Panc1 (cell line): Measurements from ENCODE around the gene DMGDH. TPM values are rescaled to one million over a fixed set of nuclear protein-coding genes. Genes with fewer than 3 reads are reported as not detected.

ENCODE experiments used
- ATAC-seq: fragments of 200-7000 bp; cut with Tn5 transposase; 2 replicates; pipeline ENCODE4 v1.9.1; 2020; ENCODE audit warnings: mild to moderate bottlenecking, moderate library complexity
- BruUV-seq: library from RNA; stranded (reverse); fragments of 400-500 nt; replicated peaks from 2 replicates; lab custom pipeline; 2021; lab: Mats Ljungman, UMichigan
- CTCF ChIA-PET: fragments of 300-600 bp; sonication (Branson Sonifier 250); formaldehyde crosslinking; loops from one replicate; lab custom pipeline; 2022; ENCODE audit warnings: antibody characterized with exemption; lab: Charles Lee
- POLR2A ChIA-PET: fragments of 300-600 bp; sonication (Branson Sonifier 250); formaldehyde crosslinking; loops from one replicate; lab custom pipeline; 2022; ENCODE audit warnings: antibody characterized with exemption; lab: Charles Lee
- DNase-seq: peaks from one replicate; pipeline ENCODE4 v3.0.0-alpha.2; 2010; ENCODE audit warnings: low read depth, low spot score
- H3K27ac ChIP-seq: 2 replicates; pipeline ENCODE4 v1.5.1; 2011; ENCODE audit warnings: mild to moderate bottlenecking, low read length, inconsistent platforms
- H3K27me3 ChIP-seq: fragments of 200-500 bp; sonication (Bioruptor generic); 2 replicates; pipeline ENCODE4 v1.6.0; 2014; ENCODE audit warnings: low read length, inconsistent platforms; ENCODE audit not compliant: control insufficient read depth, insufficient read depth
- H3K36me3 ChIP-seq: fragments of 200-500 bp; sonication (Bioruptor generic); 2 replicates; pipeline ENCODE4 v1.5.1; 2014; ENCODE audit warnings: inconsistent platforms, mild to moderate bottlenecking, low read length, moderate library complexity; ENCODE audit not compliant: control insufficient read depth, insufficient read depth
- H3K4me1 ChIP-seq: 2 replicates; pipeline ENCODE4 v1.5.1; 2011; ENCODE audit warnings: inconsistent platforms, mild to moderate bottlenecking, low read length, moderate library complexity; ENCODE audit not compliant: control insufficient read depth, insufficient read depth
- H3K4me3 ChIP-seq, 2 experiments: 2 replicates each; pipeline ENCODE4 v1.5.1; 2011 to 2012; ENCODE audit warnings: low read depth in 2 of 2, low read length in 2 of 2, mild to moderate bottlenecking in 2 of 2, inconsistent platforms in 1 of 2, moderate library complexity in 1 of 2
- H3K9me3 ChIP-seq: fragments of 200-500 bp; sonication (Bioruptor generic); 2 replicates; pipeline ENCODE4 v1.5.1; 2014; ENCODE audit warnings: low read depth, mild to moderate bottlenecking, inconsistent platforms, low read length, moderate library complexity; ENCODE audit not compliant: control insufficient read depth, insufficient read depth
- CTCF ChIP-seq: fragments of 450-650 bp; IDR thresholded peaks from 2 replicates; pipeline ENCODE4 v1.5.1; 2017; ENCODE audit warnings: mild to moderate bottlenecking
- POLR2AphosphoS5 ChIP-seq: IDR thresholded peaks from 2 replicates; pipeline ENCODE4 v1.6.1; 2012; ENCODE audit warnings: mild to moderate bottlenecking, low read depth, low read length, moderate library complexity
- SIN3A ChIP-seq: IDR thresholded peaks from 2 replicates; pipeline ENCODE4 v1.6.1; 2012; ENCODE audit warnings: low read depth, mild to moderate bottlenecking, low read length, moderate library complexity, borderline replicate concordance; ENCODE audit not compliant: insufficient read depth
- TCF7L2 ChIP-seq: IDR thresholded peaks from 2 replicates; pipeline ENCODE4 v1.6.1; 2011; ENCODE audit warnings: mild to moderate bottlenecking, low read depth, low read length, inconsistent platforms
- in situ Hi-C: cut with HindIII; loops from 2 replicates; pipeline ENCODE4 v1.10.0; 2016; ENCODE audit warnings: low sequenced_read_pairs, low pct_unique_long_range_greater_than_20kb
- intact Hi-C: fragments of 100-400 bp; cut with micrococcal nuclease; formaldehyde crosslinking; loops from one replicate; pipeline ENCODE4 v1.10.0; 2022; ENCODE audit not compliant: unreplicated experiment
- total RNA-seq: library from RNA; stranded (reverse); gene quantifications from one replicate; pipeline ENCODE4 v1.2.1, GENCODE V29; 2021; ENCODE audit not compliant: unreplicated experiment
- TF ChIP-seq, protein P1 (sequence below), 2 experiments: IDR thresholded peaks; 2 replicates each; pipeline ENCODE4 v1.6.1; 2011 to 2012; ENCODE audit warnings: low read depth in 2 of 2, control low read depth in 1 of 2, low read length in 1 of 2, mild to moderate bottlenecking in 1 of 2, moderate library complexity in 1 of 2; ENCODE audit not compliant: insufficient read depth in 1 of 2

DMGDH gene
- total RNA-seq, 1 experiment from 2014 or later = 0.54 TPM

- no peak overlapping the region for H3K4me3 ChIP-seq
- ChIA-PET POLR2A (no interaction called here), CTCF (no interaction called here)
- no peaks in the 10 kb centered on the region for H3K4me1 ChIP-seq
- ATAC-seq (no peak), DNase-seq (no peak)
- BruUV-seq = no TSS peak
- TF ChIP-seq CTCF (no peak), SIN3A (no peak), POLR2AphosphoS5 (no peak), TCF7L2 (no peak)
- TF ChIP-seq, protein P1, sequence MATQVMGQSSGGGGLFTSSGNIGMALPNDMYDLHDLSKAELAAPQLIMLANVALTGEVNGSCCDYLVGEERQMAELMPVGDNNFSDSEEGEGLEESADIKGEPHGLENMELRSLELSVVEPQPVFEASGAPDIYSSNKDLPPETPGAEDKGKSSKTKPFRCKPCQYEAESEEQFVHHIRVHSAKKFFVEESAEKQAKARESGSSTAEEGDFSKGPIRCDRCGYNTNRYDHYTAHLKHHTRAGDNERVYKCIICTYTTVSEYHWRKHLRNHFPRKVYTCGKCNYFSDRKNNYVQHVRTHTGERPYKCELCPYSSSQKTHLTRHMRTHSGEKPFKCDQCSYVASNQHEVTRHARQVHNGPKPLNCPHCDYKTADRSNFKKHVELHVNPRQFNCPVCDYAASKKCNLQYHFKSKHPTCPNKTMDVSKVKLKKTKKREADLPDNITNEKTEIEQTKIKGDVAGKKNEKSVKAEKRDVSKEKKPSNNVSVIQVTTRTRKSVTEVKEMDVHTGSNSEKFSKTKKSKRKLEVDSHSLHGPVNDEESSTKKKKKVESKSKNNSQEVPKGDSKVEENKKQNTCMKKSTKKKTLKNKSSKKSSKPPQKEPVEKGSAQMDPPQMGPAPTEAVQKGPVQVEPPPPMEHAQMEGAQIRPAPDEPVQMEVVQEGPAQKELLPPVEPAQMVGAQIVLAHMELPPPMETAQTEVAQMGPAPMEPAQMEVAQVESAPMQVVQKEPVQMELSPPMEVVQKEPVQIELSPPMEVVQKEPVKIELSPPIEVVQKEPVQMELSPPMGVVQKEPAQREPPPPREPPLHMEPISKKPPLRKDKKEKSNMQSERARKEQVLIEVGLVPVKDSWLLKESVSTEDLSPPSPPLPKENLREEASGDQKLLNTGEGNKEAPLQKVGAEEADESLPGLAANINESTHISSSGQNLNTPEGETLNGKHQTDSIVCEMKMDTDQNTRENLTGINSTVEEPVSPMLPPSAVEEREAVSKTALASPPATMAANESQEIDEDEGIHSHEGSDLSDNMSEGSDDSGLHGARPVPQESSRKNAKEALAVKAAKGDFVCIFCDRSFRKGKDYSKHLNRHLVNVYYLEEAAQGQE (IDR thresholded peaks at IDR 0.05; ENCODE audit: insufficient read depth in 1 of 2, low read depth in 2 of 2, low read length in 1 of 2) = no peak
- no peak overlapping the region for H3K27ac ChIP-seq
- intact Hi-C loops = no loop called here
- in situ Hi-C loops = no loop called here
- H3K27me3 ChIP-seq = peaks cover 18% of the 10 kb centered on the region
- no peaks in the 10 kb centered on the region for H3K36me3 ChIP-seq
- no peaks in the 10 kb centered on the region for H3K9me3 ChIP-seq
Observed at GRCh38 chr5:78993165-78993564, 76.3 kb downstream of the DMGDH start.

DNA sequence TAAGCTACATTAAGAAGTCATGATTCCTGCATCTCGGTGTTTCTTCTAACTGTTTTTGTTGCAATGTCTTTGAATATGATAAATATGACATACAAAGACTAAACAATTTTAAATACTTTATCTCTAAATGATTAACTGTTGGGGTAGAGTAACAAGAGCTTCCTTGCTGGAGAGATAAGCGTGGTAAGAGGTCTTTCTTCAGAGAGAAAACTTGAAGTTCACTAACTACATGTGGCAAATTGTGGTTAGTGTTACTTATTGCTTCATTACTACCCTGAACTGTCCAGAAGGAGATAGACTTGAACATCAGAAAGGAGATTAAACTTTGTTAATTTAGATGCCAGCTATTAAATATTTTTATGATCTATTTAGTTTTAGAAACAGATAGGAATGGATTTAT lies 77.3 kb downstream of the DMGDH start:
- in situ Hi-C loops (no loop called here), intact Hi-C loops (no loop called here)
- TF ChIP-seq SIN3A = no peak
- TF ChIP-seq CTCF = no peak
- TF ChIP-seq POLR2AphosphoS5 = no peak
- no peak for TF ChIP-seq TCF7L2
- ATAC-seq = no peak
- Histone ChIP-seq H3K4me3 (no peak overlapping the region), H3K4me1 (no peaks in the 10 kb centered on the region), H3K27me3 (peaks cover 13% of the 10 kb centered on the region), H3K9me3 (no peaks in the 10 kb centered on the region), H3K36me3 (no peaks in the 10 kb centered on the region), H3K27ac (no peak overlapping the region)
- ChIA-PET POLR2A (no interaction called here), CTCF (interaction anchor here (0.8 kb wide), 1 partner anchor 80 kb away, joined by 3 read pairs; no protein-coding TSS in a partner anchor)
- no peak for DNase-seq
- no TSS peak for BruUV-seq
